Measurements from ENCODE around the gene DUS2. TPM values are rescaled to one million over a fixed set of nuclear protein-coding genes. Genes with fewer than 3 reads are reported as not detected.

Gene DUS2
- total and polyA plus RNA-seq, 2 of the 8 experiments (the other 6 are each of a cell fraction or from before 2014, with no cell fraction given), result 17.2 to 27.0 TPM

- TF ChIP-seq RFX5 (IDR thresholded peaks at IDR 0.05; ENCODE audit: borderline replicate concordance, low read depth, low read length) (no peak), NANOG (IDR thresholded peaks at IDR 0.05; ENCODE audit: insufficient read depth, low read depth, low read length, poor library complexity, severe bottlenecking) (no peak), POLR2AphosphoS5 (IDR thresholded peaks at IDR 0.05; ENCODE audit: low read depth, low read length) (no peak), GTF2F1 (IDR thresholded peaks at IDR 0.05; ENCODE audit: borderline replicate concordance, low read depth, low read length) (no peak), NRF1 (IDR thresholded peaks at IDR 0.05; ENCODE audit: low read depth, low read length) (no peak), SP2 (IDR thresholded peaks at IDR 0.05; ENCODE audit: low read length) (no peak), ATF2 (IDR thresholded peaks at IDR 0.05; ENCODE audit: low read length) (no peak), BACH1 (IDR thresholded peaks at IDR 0.05; ENCODE audit: low read length) (no peak), JUND (IDR thresholded peaks at IDR 0.05; ENCODE audit: low read length) (no peak)
These were observed 90.1 kb downstream of the DUS2 start (continued) for GRCh38 chr16:68113059-68113761.

Data from H1 (cell line).